GM12801 (cell line): Measurements from ENCODE around the gene DPYSL3.

ENCODE experiments used
- CTCF ChIP-seq: IDR thresholded peaks from one replicate; pipeline ENCODE4 v1.5.1; 2011; ENCODE audit warnings: control low read depth; ENCODE audit not compliant: insufficient read length; ENCODE audit errors: extremely low read depth

Gene DPYSL3

GRCh38 chr5:147481874-147482705 is 27.8 kb downstream of the DPYSL3 start:
- TF ChIP-seq CTCF: no peak

GRCh38 chr5:147481376-147481775 is 28.5 kb downstream of the DPYSL3 start:
- TF ChIP-seq CTCF: no peak

- TF ChIP-seq CTCF: no peak
Observed at GRCh38 chr5:147479949-147480348, 29.9 kb downstream of the DPYSL3 start.

- TF ChIP-seq CTCF: no peak
Observed at GRCh38 chr5:147479444-147479843, 30.4 kb downstream of the DPYSL3 start.

- no peak for TF ChIP-seq CTCF
Observed at GRCh38 chr5:147474140-147474539, 35.7 kb downstream of the DPYSL3 start.

- TF ChIP-seq CTCF: no peak
Observed at GRCh38 chr5:147472664-147473475, 37.0 kb downstream of the DPYSL3 start.

- TF ChIP-seq CTCF: no peak
Observed at GRCh38 chr5:147467973-147468508, 41.8 kb downstream of the DPYSL3 start.
